SK-N-SH (cell line): Measurements from ENCODE around the gene TESK1. TPM values are rescaled to one million over a fixed set of nuclear protein-coding genes. Genes with fewer than 3 reads are reported as not detected.

ENCODE experiments used
- CTCF ChIA-PET: fragments of 300-600, 350-600 bp; formaldehyde crosslinking; extraction: SDS; loops from one replicate; lab custom pipeline; 2021; lab: Yijun Ruan, JAX
- POLR2A ChIA-PET: fragments of 350-600 bp; sonication (Branson Sonifier 250); formaldehyde crosslinking; extraction: SDS; loops from one replicate; lab custom pipeline; 2020; ENCODE audit warnings: antibody characterized with exemption, inconsistent platforms; lab: Yijun Ruan, JAX
- DNase-seq: peaks from one replicate; pipeline ENCODE4 v3.0.0; 2012
- H2AFZ ChIP-seq: fragments of 200-600 bp; sonication (generic); 2 replicates; pipeline ENCODE4 v1.8.1; 2016; ENCODE audit warnings: antibody characterized with exemption, mild to moderate bottlenecking, low read depth
- H3F3A ChIP-seq: fragments of 200-600 bp; sonication (generic); replicated peaks from 2 replicates; pipeline ENCODE3; 2016; ENCODE audit warnings: antibody characterized with exemption, mild to moderate bottlenecking; ENCODE audit not compliant: insufficient read depth
- H3K27ac ChIP-seq, 2 experiments: fragments of 200-500 bp in 1 of 2; fragments of 200-600 bp in 1 of 2; sonication (Bioruptor generic) in 1 of 2; sonication (generic), shearing (Covaris generic) in 1 of 2; 2 replicates each; pipeline versions ENCODE4 v1.5.1 to v1.6.1; 2014 to 2016; ENCODE audit warnings: low read depth in 2 of 2, inconsistent platforms in 1 of 2, low read length in 1 of 2, mild to moderate bottlenecking in 1 of 2, mixed read lengths in 1 of 2
- H3K27me3 ChIP-seq: fragments of 200-600 bp; sonication (generic), shearing (Covaris generic); 2 replicates; pipeline ENCODE4 v1.6.1; 2016; ENCODE audit warnings: mixed run types; ENCODE audit not compliant: insufficient read depth
- H3K36me3 ChIP-seq, 2 experiments: fragments of 200-500 bp in 1 of 2; fragments of 200-600 bp in 1 of 2; sonication (Bioruptor generic) in 1 of 2; sonication (generic) in 1 of 2; replicated peaks in 1 of 2; 2 replicates each; pipeline versions ENCODE3 to v1.5.1; 2014 to 2016; ENCODE audit warnings: low read length in 1 of 2, mild to moderate bottlenecking in 1 of 2; ENCODE audit not compliant: insufficient read depth in 2 of 2, control insufficient read depth in 1 of 2
- H3K4me1 ChIP-seq, 2 experiments: fragments of 200-500 bp in 1 of 2; fragments of 200-600 bp in 1 of 2; sonication (Bioruptor generic) in 1 of 2; sonication (generic), shearing (Covaris generic) in 1 of 2; 2 replicates each; pipeline versions ENCODE4 v1.5.1 to v1.6.1; 2014 to 2016; ENCODE audit warnings: low read depth in 1 of 2, low read length in 1 of 2, mixed run types in 1 of 2; ENCODE audit not compliant: insufficient read depth in 2 of 2, control insufficient read depth in 1 of 2
- H3K4me2 ChIP-seq: fragments of 200-600 bp; sonication (generic), shearing (Covaris generic); 2 replicates; pipeline ENCODE4 v1.6.1; 2017; ENCODE audit warnings: mixed run types
- H3K4me3 ChIP-seq, 2 experiments: fragments of 200-500 bp in 1 of 2; fragments of 200-600 bp in 1 of 2; sonication (Bioruptor generic) in 1 of 2; sonication (generic), shearing (Covaris generic) in 1 of 2; 2 replicates each; pipeline versions ENCODE4 v1.5.1 to v1.8.1; 2014 to 2016; ENCODE audit warnings: low read depth in 2 of 2, inconsistent platforms in 1 of 2, low read length in 1 of 2, mild to moderate bottlenecking in 1 of 2, mixed read lengths in 1 of 2, moderate library complexity in 1 of 2
- H3K79me2 ChIP-seq: fragments of 200-600 bp; sonication (generic); 2 replicates; pipeline ENCODE4 v1.8.1; 2017; ENCODE audit warnings: mild to moderate bottlenecking; ENCODE audit not compliant: insufficient read depth
- H3K9ac ChIP-seq: fragments of 200-600 bp; sonication (generic); 2 replicates; pipeline ENCODE4 v1.6.1; 2017; ENCODE audit warnings: mixed run types
- H3K9me2 ChIP-seq: fragments of 200-600 bp; sonication (generic); 2 replicates; pipeline ENCODE4 v1.6.1; 2017; ENCODE audit warnings: mixed run types
- H3K9me3 ChIP-seq: fragments of 200-600 bp; sonication (generic); 2 replicates; pipeline ENCODE4 v1.6.1; 2017; ENCODE audit warnings: mixed run types, mild to moderate bottlenecking, moderate library complexity
- H4K20me1 ChIP-seq: fragments of 200-600 bp; sonication (generic); 2 replicates; pipeline ENCODE4 v1.6.1; 2017; ENCODE audit warnings: mild to moderate bottlenecking, mixed run types; ENCODE audit not compliant: insufficient read depth
- ELF1 ChIP-seq: IDR thresholded peaks from 2 replicates; pipeline ENCODE4 v1.4.0; 2012
- EP300 ChIP-seq, 2 experiments: IDR thresholded peaks; 2 replicates each; pipeline versions ENCODE4 v1.4.0 to v1.6.1; 2012; ENCODE audit warnings: borderline replicate concordance in 1 of 2, low read depth in 1 of 2, low read length in 1 of 2
- FOSL2 ChIP-seq: IDR thresholded peaks from 2 replicates; pipeline ENCODE4 v1.4.0; 2012; ENCODE audit warnings: low read depth, mild to moderate bottlenecking, moderate library complexity, borderline replicate concordance
- FOXM1 ChIP-seq: IDR thresholded peaks from 2 replicates; pipeline ENCODE4 v1.4.0; 2012; ENCODE audit warnings: low read depth, mild to moderate bottlenecking
- GABPA ChIP-seq: IDR thresholded peaks from 2 replicates; pipeline ENCODE4 v1.4.0; 2012; ENCODE audit warnings: low read depth, mild to moderate bottlenecking
- IRF3 ChIP-seq: fragments of 150-350 bp; IDR thresholded peaks from 2 replicates; pipeline ENCODE4 v1.6.1; 2016; ENCODE audit warnings: mild to moderate bottlenecking, low read depth, low read length
- MAX ChIP-seq: IDR thresholded peaks from 2 replicates; pipeline ENCODE4 v1.4.0; 2012; ENCODE audit warnings: low read depth
- MEF2A ChIP-seq: IDR thresholded peaks from 2 replicates; pipeline ENCODE4 v1.4.0; 2012; ENCODE audit warnings: low read depth, borderline replicate concordance
- MXI1 ChIP-seq: IDR thresholded peaks from 2 replicates; pipeline ENCODE4 v1.6.1; 2012; ENCODE audit warnings: mild to moderate bottlenecking, low read depth, low read length, improper control_type of control experiment
- NFIC ChIP-seq: IDR thresholded peaks from 2 replicates; pipeline ENCODE4 v1.4.0; 2012; ENCODE audit warnings: borderline replicate concordance
- NRF1 ChIP-seq: IDR thresholded peaks from 2 replicates; pipeline ENCODE4 v1.6.1; 2012; ENCODE audit warnings: low read depth, mild to moderate bottlenecking, low read length
- PBX3 ChIP-seq: IDR thresholded peaks from 2 replicates; pipeline ENCODE4; 2012
- POLR2AphosphoS5 ChIP-seq: IDR thresholded peaks from 2 replicates; pipeline ENCODE4 v1.6.1; 2012; ENCODE audit warnings: low read depth, low read length
- RAD21 ChIP-seq: IDR thresholded peaks from 2 replicates; pipeline ENCODE4 v1.6.1; 2012; ENCODE audit warnings: mild to moderate bottlenecking, low read length
- SIN3A ChIP-seq: IDR thresholded peaks from 2 replicates; pipeline ENCODE4 v1.6.1; 2012; ENCODE audit warnings: low read depth, mild to moderate bottlenecking, low read length, moderate library complexity, borderline replicate concordance
- TAF1 ChIP-seq: IDR thresholded peaks from 2 replicates; pipeline ENCODE4 v1.6.1; 2012; ENCODE audit warnings: low read depth, mild to moderate bottlenecking, low read length, moderate library complexity, borderline replicate concordance
- TCF12 ChIP-seq: IDR thresholded peaks from 2 replicates; pipeline ENCODE4 v1.4.0; 2012
- USF1 ChIP-seq: IDR thresholded peaks from 2 replicates; pipeline ENCODE4 v1.4.0; 2012; ENCODE audit warnings: low read depth, borderline replicate concordance
- WGBS: methylation state at CpG from one replicate; pipeline ENCODE4 v1.1.6; 2017; ENCODE audit warnings: low lambda C conversion rate; 5-methylcytosine and 5-hydroxymethylcytosine counted together
- polyA plus RNA-seq, 3 experiments: library from polyadenylated mRNA; depleted of rRNA; stranded (reverse); fragments of >200 nt; gene quantifications; 2 replicates each; pipeline ENCODE4 v1.2.3, GENCODE V29; 2012
- TF ChIP-seq, protein P1 (sequence below): fragments of 150-350 bp; IDR thresholded peaks from 2 replicates; pipeline ENCODE4 v1.6.1; 2017; ENCODE audit warnings: antibody characterized with exemption, low read length, low read depth, borderline replicate concordance

TESK1 gene
- polyA plus RNA-seq, 1 of the 3 experiments (the other 2 are of a cell fraction), result 26.0 TPM

GRCh38 chr9:35656831-35657545 lies 51.9 kb downstream of the TESK1 start:
- peak overlapping the region; percentile 42 to 56 for H3K4me3 ChIP-seq
- H3K9me3 ChIP-seq, result no peaks in the 10 kb centered on the region
- H3K9me2 ChIP-seq, result no peaks in the 10 kb centered on the region
- H3K4me2 ChIP-seq, result peak overlapping the region; percentile 72
- WGBS, result 27% methylated on average over 25 of the region's 25 CpGs
- peaks cover 22% of the 10 kb centered on the region for H3K79me2 ChIP-seq
- POLR2A ChIA-PET, result interaction anchor here (2.2 to 3.8 kb wide), 2 partner anchors 10 to 76 kb away, joined by 11 to 20 read pairs; partner anchors contain the start of genes CREB3 and TLN1
- TF ChIP-seq FOXM1 (no peak), MAX (no peak), GABPA (no peak), POLR2AphosphoS5 (no peak), IRF3 (no peak), TAF1 (no peak), ELF1 (no peak)
- TF ChIP-seq, all 33 proteins: peak for 0
- peaks cover 0 to 5% of the 10 kb centered on the region in 2 experiments for H3K36me3 ChIP-seq
- H3F3A ChIP-seq, result peaks cover 17% of the 10 kb centered on the region
- no peaks in the 10 kb centered on the region for H4K20me1 ChIP-seq
- CTCF ChIA-PET, result interaction anchor here (0.7 to 6.0 kb wide), 21 partner anchors 9 to 577 kb away, joined by 3 to 86 read pairs (median 4); partner anchors contain the start of genes CD72, CREB3, FANCG and TLN1
- H3K9ac ChIP-seq, result peak overlapping the region; percentile 61
- peaks cover 0 to 12% of the 10 kb centered on the region in 2 experiments; a peak in 1 of 4 replicates for H3K4me1 ChIP-seq
- peak overlapping the region; percentile 70 to 97 for H3K27ac ChIP-seq
- peak overlapping the region; percentile 70 for H2AFZ ChIP-seq
- DNase-seq, result peak; percentile 51
- H3K27me3 ChIP-seq, result no peaks in the 10 kb centered on the region

- Histone ChIP-seq H3K27me3 (no peaks in the 10 kb centered on the region), H3K36me3 (peaks cover 0 to 11% of the 10 kb centered on the region in 2 experiments), H3K4me1 (peaks cover 0 to 12% of the 10 kb centered on the region in 2 experiments; a peak in 1 of 4 replicates), H3K9me2 (no peaks in the 10 kb centered on the region), H3K4me3 (peak within 1 kb of the TSS; percentile 70 to 82), H3K9me3 (no peaks in the 10 kb centered on the region), H3F3A (peaks cover 24% of the 10 kb centered on the region), H2AFZ (peak within 1 kb of the TSS; percentile 71), H3K9ac (peak within 1 kb of the TSS; percentile 88), H4K20me1 (no peaks in the 10 kb centered on the region), H3K79me2 (peaks cover 22% of the 10 kb centered on the region), H3K27ac (peak within 1 kb of the TSS; percentile 97 to 98), H3K4me2 (peak within 1 kb of the TSS; percentile 80)
- POLR2A ChIA-PET, result interaction anchor here (1.0 to 3.8 kb wide), 6 partner anchors 11 to 75 kb away, joined by 3 to 20 read pairs (median 4); partner anchors contain the start of genes CREB3 and TLN1
- peak; percentile 91 for DNase-seq
- CTCF ChIA-PET, result interaction anchor here (0.6 to 6.0 kb wide), 37 partner anchors 9 to 578 kb away, joined by 3 to 86 read pairs (median 4); partner anchors contain the start of genes CA9, CD72, CREB3 and FANCG
- WGBS, result 1% methylated on average over 30 of the region's 42 CpGs
- TF ChIP-seq, protein P1, sequence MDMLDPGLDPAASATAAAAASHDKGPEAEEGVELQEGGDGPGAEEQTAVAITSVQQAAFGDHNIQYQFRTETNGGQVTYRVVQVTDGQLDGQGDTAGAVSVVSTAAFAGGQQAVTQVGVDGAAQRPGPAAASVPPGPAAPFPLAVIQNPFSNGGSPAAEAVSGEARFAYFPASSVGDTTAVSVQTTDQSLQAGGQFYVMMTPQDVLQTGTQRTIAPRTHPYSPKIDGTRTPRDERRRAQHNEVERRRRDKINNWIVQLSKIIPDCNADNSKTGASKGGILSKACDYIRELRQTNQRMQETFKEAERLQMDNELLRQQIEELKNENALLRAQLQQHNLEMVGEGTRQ, result no peak
- TF ChIP-seq PBX3 (no peak), EP300 (IDR thresholded peaks at IDR 0.05; ENCODE audit: borderline replicate concordance in 1 of 2, low read depth in 1 of 2, low read length in 1 of 2) (peak in 1 of 2 experiments; percentile 74; a peak in 2 of 4 replicates), RAD21 (no peak), NRF1 (no peak), NFIC (no peak; the same call in 1 of the 2 replicates), SIN3A (peak; percentile 95), MXI1 (peak; percentile 99), MAX (peak; percentile 99), ELF1 (peak; percentile 35; the same call in 1 of the 2 replicates), MEF2A (no peak), POLR2AphosphoS5 (no peak; the same call in 1 of the 2 replicates), TCF12 (peak; percentile 48), FOSL2 (peak; percentile 75), USF1 (peak; percentile 72), TAF1 (peak; percentile 63; the same call in 1 of the 2 replicates)
Observed at GRCh38 chr9:35657546-35658136, 52.6 kb downstream of the TESK1 start, which contains the start of gene RMRP. TSS of gene RMRP (minus strand) at chr9:35658019.
